ENCODE measurements around the gene IFI35. TPM values are rescaled to one million over a fixed set of nuclear protein-coding genes. Genes with fewer than 3 reads are reported as not detected.

Gene IFI35
- total and polyA plus RNA-seq, 2 of the 8 experiments (the other 6 are each of a cell fraction or from before 2014, with no cell fraction given), result 2.5 to 4.7 TPM

DNA sequence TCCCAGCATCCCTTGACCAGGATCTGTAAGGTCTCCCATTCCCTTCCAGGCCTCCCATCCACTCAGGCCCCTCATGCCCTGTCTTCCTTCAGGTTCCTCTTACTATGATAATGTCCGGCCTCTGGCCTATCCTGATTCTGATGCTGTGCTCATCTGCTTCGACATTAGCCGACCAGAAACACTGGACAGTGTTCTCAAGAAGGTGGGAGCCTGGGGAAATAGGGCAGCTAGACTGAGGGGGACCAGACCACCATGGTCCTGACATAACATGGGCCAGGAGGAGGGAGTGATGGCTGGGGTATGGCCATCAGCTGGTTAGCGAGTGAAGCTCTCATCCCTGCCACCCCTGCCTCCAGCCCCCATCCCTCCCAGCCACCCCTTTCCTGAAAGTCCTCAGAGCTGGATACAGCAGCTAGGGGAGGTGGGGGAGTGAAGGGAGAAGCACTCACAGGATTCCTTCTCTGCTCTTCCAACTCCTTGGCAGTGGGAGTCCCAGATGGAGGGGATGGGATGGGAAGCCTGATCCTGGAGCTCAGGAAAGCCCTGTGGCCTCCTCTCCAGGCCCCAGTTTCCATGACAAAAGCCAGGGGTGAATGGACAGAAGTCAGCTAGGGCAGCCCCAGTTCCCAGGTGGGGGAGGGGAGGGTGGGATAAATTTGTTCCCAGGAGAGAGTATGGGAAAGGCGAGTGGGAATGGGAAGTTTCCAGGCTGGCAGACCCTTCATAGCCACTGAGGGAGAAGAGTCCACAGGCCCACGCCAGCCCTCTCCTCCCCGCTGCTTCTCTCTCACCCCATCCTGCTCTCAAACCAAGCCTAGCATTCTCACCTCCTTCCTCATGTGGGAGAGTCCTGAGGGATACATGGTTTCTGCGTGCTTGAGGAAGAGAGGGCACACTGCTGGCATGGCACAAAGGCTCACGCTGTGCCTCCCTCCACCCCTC lies 20.8 kb downstream of the IFI35 start (continued):
- TF ChIP-seq GABPA (IDR thresholded peaks at IDR 0.05; ENCODE audit: borderline replicate concordance, insufficient read depth, low read length) (0 out of 2 replicates have a peak, but pooled peaks have one; percentile 17), CBX5 (IDR thresholded peaks at IDR 0.05; ENCODE audit: low read depth, low read length) (no peak), MAFK (IDR thresholded peaks at IDR 0.05; ENCODE audit: low read depth, low read length) (no peak), TAF7 (optimal IDR thresholded peaks at IDR 0.05; ENCODE audit: borderline replicate concordance, low read depth, low read length) (no peak), KDM5A (IDR thresholded peaks at IDR 0.05; ENCODE audit: low read length) (no peak), CEBPB (IDR thresholded peaks at IDR 0.05; ENCODE audit: low read depth, low read length) (no peak), POLR2A (IDR thresholded peaks at IDR 0.05; ENCODE audit: control extremely low read depth in 1 of 2, low read depth in 2 of 2, low read length in 2 of 2) (no peak), GTF2F1 (IDR thresholded peaks at IDR 0.05; ENCODE audit: borderline replicate concordance, low read depth, low read length) (no peak), RBBP5 (IDR thresholded peaks at IDR 0.05; ENCODE audit: borderline replicate concordance, low read depth, low read length) (peak; percentile 85; the same call in 1 of the 2 replicates), SAP30 (IDR thresholded peaks at IDR 0.05; ENCODE audit: insufficient read depth, insufficient replicate concordance, low read length) (no peak)

All from H1 (cell line).